ENCODE results near the gene ATRNL1.
A peak's percentile ranks its signal among the peaks of the same experiment; 100 is the strongest.

The ATRNL1 gene

GRCh38 chr10:115063701-115064658 is 29.2 kb upstream of the ATRNL1 start:
- DNase-seq (ENCODE audit: low read depth), result no peak
- TF ChIP-seq CTCF (IDR thresholded peaks at IDR 0.05; ENCODE audit: low read length, missing control alignments), result no peak
- no peak overlapping the region for H3K4me3 ChIP-seq (replicated peaks; ENCODE audit: low read depth, low read length)

DNA sequence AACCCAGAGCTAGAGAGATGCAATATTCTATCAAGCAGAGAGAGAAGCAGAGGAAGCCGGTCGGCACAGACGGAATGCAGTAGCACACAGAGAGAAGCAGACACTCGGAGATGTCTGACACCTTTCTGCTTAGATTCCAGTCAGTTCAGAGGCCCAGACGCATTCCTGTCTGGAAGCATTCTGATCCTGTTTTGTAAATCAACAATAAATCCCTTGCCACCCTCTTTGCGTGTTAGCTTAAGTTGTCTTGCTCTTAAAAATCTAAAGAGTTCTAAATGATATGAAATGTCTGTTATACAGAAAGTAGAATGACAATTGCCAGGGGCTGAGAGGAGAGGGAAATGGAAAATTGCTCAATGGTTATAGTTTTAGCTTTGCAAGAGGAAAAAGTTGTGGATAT is 27.4 kb upstream of the ATRNL1 start:
- H3K4me3 ChIP-seq (replicated peaks; ENCODE audit: low read depth, low read length), result no peak overlapping the region
- no peak for DNase-seq (ENCODE audit: low read depth)
- no peak for TF ChIP-seq CTCF (IDR thresholded peaks at IDR 0.05; ENCODE audit: low read length, missing control alignments)

DNA sequence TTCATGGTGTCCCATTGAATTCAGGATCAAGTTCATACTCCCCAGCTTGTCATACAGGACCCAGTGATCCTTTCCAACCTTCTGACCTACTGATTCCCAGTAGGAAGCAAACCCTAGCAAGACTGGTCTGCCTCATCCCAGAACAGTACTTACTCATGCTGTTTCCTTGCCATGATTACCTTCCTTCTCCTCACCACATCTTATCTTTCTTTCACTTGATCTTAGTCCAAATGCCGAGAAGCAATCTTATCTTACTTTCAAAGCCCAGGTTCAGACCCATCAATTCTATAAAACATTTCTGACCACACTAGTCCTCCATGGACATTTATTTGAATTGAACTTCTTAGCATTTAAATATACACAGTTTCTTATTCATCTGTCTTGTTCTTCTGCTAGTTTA is 26.6 kb upstream of the ATRNL1 start:
- no peak for TF ChIP-seq CTCF (IDR thresholded peaks at IDR 0.05; ENCODE audit: low read length, missing control alignments)
- DNase-seq (ENCODE audit: low read depth), result no peak
- no peak overlapping the region for H3K4me3 ChIP-seq (replicated peaks; ENCODE audit: low read depth, low read length)

- no peak for TF ChIP-seq CTCF (IDR thresholded peaks at IDR 0.05; ENCODE audit: low read length, missing control alignments)
- H3K4me3 ChIP-seq (replicated peaks; ENCODE audit: low read depth, low read length), result no peak overlapping the region
- no peak for DNase-seq (ENCODE audit: low read depth)
Measured at GRCh38 chr10:115073796-115074195, 19.4 kb upstream of the ATRNL1 start.

- no peak for TF ChIP-seq CTCF (IDR thresholded peaks at IDR 0.05; ENCODE audit: low read length, missing control alignments)
- DNase-seq (ENCODE audit: low read depth), result peak; percentile 4
- H3K4me3 ChIP-seq (replicated peaks; ENCODE audit: low read depth, low read length), result no peak overlapping the region
Measured at GRCh38 chr10:115082506-115082905, 10.7 kb upstream of the ATRNL1 start.

GRCh38 chr10:115084277-115084850 is 8.8 kb upstream of the ATRNL1 start:
- no peak for DNase-seq (ENCODE audit: low read depth)
- H3K4me3 ChIP-seq (replicated peaks; ENCODE audit: low read depth, low read length), result no peak overlapping the region
- TF ChIP-seq CTCF (IDR thresholded peaks at IDR 0.05; ENCODE audit: low read length, missing control alignments), result no peak

Data from fibroblast of pulmonary artery (primary cell).